Type B pancreatic cell (in vitro differentiated cells): Measurements from ENCODE around the gene CRYBA1. TPM values are rescaled to one million over a fixed set of nuclear protein-coding genes. Genes with fewer than 3 reads are reported as not detected.
"Not testable (repeated sequence)": the region's sequence is repeated elsewhere in the genome, so short reads cannot be mapped to it uniquely, and the experiment has no call there.

ENCODE experiments used
- DNase-seq: peaks from one replicate; pipeline ENCODE4 v3.0.0; 2021; ENCODE audit warnings: mixed read lengths; ENCODE audit not compliant: unreplicated experiment; ENCODE audit errors: extremely low spot score
- H3K27ac Mint-ChIP-seq: 2 replicates; pipeline ENCODE4 v1.8.0; 2021; ENCODE audit warnings: mild to moderate bottlenecking, mixed read lengths
- H3K27me3 Mint-ChIP-seq: 2 replicates; pipeline ENCODE4 v1.8.0; 2021; ENCODE audit warnings: mixed read lengths
- H3K36me3 Mint-ChIP-seq: 2 replicates; pipeline ENCODE4 v1.8.0; 2021; ENCODE audit warnings: mixed read lengths
- H3K4me1 Mint-ChIP-seq: one replicate; pipeline ENCODE4 v1.8.0; 2021; ENCODE audit warnings: mixed read lengths; ENCODE audit not compliant: unreplicated experiment
- H3K4me3 Mint-ChIP-seq: 2 replicates; pipeline ENCODE4 v1.8.0; 2021; ENCODE audit warnings: mild to moderate bottlenecking, mixed read lengths
- H3K9me3 Mint-ChIP-seq: 2 replicates; pipeline ENCODE4 v1.8.0; 2021; ENCODE audit warnings: mixed read lengths
- CTCF ChIP-seq: fragments of 200-600 bp; sonication (generic); conservative IDR thresholded peaks from 2 replicates; pipeline ENCODE4 v1.5.0; 2021; ENCODE audit warnings: antibody characterized with exemption, mild to moderate bottlenecking
- long read RNA-seq: library from polyadenylated mRNA; unstranded; transcript quantifications from one replicate; pipeline ENCODE4 v2.0.0, GENCODE V29; 2020
- total RNA-seq: library from RNA; stranded (reverse); gene quantifications from 2 replicates; pipeline ENCODE4 v1.2.1, GENCODE V29; 2021; ENCODE audit warnings: low replicate concordance

Gene CRYBA1
- 1.4 TPM in 1 of 2 replicates, not detected in the other for total RNA-seq
- long read RNA-seq = 0 reads

GRCh38 chr17:29246628-29247027, at the start of gene CRYBA1:
TSS of gene CRYBA1 (plus strand) at chr17:29246859. CDS start at chr17:29246864, 5 bp downstream.
- H3K4me1 Mint-ChIP-seq = peaks cover 6% of the 10 kb centered on the region
- no peaks in the 10 kb centered on the region for H3K36me3 Mint-ChIP-seq
- TF ChIP-seq CTCF = no peak
- H3K9me3 Mint-ChIP-seq = no peaks in the 10 kb centered on the region
- peak within 1 kb of the TSS; percentile 3 for H3K27ac Mint-ChIP-seq
- no peak within 1 kb of the TSS for H3K4me3 Mint-ChIP-seq
- H3K27me3 Mint-ChIP-seq = no peaks in the 10 kb centered on the region
- DNase-seq = no peak

- peaks cover 21% of the 10 kb centered on the region for H3K27me3 Mint-ChIP-seq
- H3K4me3 Mint-ChIP-seq = no peak overlapping the region
- no peaks in the 10 kb centered on the region for H3K9me3 Mint-ChIP-seq
- no peak for TF ChIP-seq CTCF
- H3K27ac Mint-ChIP-seq = no peak overlapping the region
- H3K4me1 Mint-ChIP-seq = no peaks in the 10 kb centered on the region
- no peak for DNase-seq
- H3K36me3 Mint-ChIP-seq = no peaks in the 10 kb centered on the region
Measured at GRCh38 chr17:29197516-29198272, 49.0 kb upstream of the CRYBA1 start.

GRCh38 chr17:29204068-29204804, 42.4 kb upstream of the CRYBA1 start:
- not testable (repeated sequence) for H3K4me1 Mint-ChIP-seq, H3K36me3 Mint-ChIP-seq, H3K27ac Mint-ChIP-seq, H3K27me3 Mint-ChIP-seq, DNase-seq, H3K9me3 Mint-ChIP-seq, H3K4me3 Mint-ChIP-seq

- no peak for TF ChIP-seq CTCF
- H3K27ac Mint-ChIP-seq = no peak overlapping the region
- no peak for DNase-seq
- H3K9me3 Mint-ChIP-seq = no peaks in the 10 kb centered on the region
- H3K27me3 Mint-ChIP-seq = peaks cover 5% of the 10 kb centered on the region
- no peaks in the 10 kb centered on the region for H3K4me1 Mint-ChIP-seq
- no peak overlapping the region for H3K4me3 Mint-ChIP-seq
- no peaks in the 10 kb centered on the region for H3K36me3 Mint-ChIP-seq
Measured at GRCh38 chr17:29205047-29205446, 41.6 kb upstream of the CRYBA1 start.

- no peak for TF ChIP-seq CTCF
- Mint-ChIP-seq H3K4me3 (no peak overlapping the region), H3K27me3 (no peaks in the 10 kb centered on the region), H3K4me1 (no peaks in the 10 kb centered on the region), H3K9me3 (no peaks in the 10 kb centered on the region), H3K36me3 (no peaks in the 10 kb centered on the region), H3K27ac (no peak overlapping the region)
- DNase-seq = no peak
Measured at GRCh38 chr17:29207975-29208374, 38.7 kb upstream of the CRYBA1 start.

GRCh38 chr17:29209073-29209472, 37.6 kb upstream of the CRYBA1 start:
- H3K9me3 Mint-ChIP-seq = no peaks in the 10 kb centered on the region
- H3K27ac Mint-ChIP-seq = no peak overlapping the region
- H3K4me3 Mint-ChIP-seq = no peak overlapping the region
- no peaks in the 10 kb centered on the region for H3K27me3 Mint-ChIP-seq
- no peaks in the 10 kb centered on the region for H3K36me3 Mint-ChIP-seq
- no peaks in the 10 kb centered on the region for H3K4me1 Mint-ChIP-seq
- DNase-seq = no peak
- TF ChIP-seq CTCF = no peak
